Stimulated activated CD8-positive, alpha-beta memory T cell treated with anti-CD3 and anti-CD28 coated beads, Interleukin-2, amount 100 ng/mL, for 1 hour (primary cell): ENCODE data around the gene SLC9A5.

Experiments
- DNase-seq, 2 donors: peaks; one replicate each; pipeline ENCODE4 v3.0.0-alpha.2; 2020; ENCODE audit warnings: low read depth in 2 of 2

The SLC9A5 gene

DNA sequence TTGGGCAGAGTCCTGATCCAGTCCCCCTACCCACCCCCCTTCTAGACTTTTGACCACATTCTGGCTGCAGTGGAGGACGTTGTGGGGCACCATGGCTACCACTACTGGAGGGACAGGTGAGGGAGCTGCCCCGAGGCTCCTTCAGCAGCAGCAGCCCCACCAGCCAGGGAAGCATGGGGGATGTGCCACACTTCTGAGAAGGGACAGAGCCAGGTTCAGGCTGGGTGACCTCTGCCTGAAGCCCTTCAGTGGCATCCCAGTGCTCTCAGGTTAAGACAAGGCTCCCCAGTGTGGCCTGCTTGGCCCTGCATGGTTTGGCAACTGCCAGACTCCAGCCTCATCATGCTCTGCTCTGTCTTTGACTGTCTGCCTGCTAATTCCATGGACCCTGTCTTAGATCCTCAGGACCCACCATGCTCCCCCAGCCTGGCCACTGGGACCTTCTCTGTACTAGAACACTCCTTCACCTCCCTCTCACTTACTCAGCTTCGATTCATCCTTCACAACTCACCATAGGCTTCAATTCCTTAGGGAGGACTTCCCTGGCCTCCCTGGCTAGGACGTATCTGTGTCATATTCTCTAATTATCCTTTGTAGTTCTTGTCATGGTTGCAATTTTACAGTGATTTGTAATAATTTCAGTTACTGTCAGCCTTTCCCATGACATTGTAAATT is 8.8 kb downstream of the SLC9A5 start:
- no peak for DNase-seq

DNA sequence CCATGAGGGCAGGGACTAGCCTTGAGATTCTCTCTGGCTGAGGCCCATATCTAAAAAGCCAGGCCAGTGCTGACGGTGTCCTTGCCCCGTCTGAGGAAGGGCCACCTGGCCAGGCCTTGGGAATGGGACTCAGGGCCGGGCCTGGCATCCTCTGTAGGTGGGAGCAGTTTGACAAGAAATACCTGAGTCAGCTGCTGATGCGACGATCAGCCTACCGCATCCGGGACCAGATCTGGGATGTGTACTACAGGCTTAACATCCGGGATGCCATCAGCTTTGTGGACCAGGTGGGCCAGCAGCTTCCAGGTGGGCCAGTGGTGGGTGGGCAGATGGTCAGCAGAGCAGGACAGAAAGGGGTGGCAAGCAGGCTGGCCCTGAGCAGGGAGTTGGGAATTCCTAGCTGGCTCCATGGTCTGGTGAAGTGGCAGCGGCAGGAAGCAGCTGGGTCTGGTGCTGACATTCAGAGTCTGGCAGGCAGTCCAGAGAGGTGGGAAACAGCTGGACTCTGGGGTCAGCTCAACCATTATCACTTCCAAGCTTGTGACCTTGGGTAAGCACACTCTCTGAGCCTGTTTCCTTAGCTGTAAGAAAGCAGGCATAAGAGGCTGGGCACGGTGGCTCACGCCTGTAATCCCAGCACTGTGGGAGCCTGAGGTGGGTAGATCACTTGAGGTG is 9.5 kb downstream of the SLC9A5 start:
- DNase-seq = no peak

DNA sequence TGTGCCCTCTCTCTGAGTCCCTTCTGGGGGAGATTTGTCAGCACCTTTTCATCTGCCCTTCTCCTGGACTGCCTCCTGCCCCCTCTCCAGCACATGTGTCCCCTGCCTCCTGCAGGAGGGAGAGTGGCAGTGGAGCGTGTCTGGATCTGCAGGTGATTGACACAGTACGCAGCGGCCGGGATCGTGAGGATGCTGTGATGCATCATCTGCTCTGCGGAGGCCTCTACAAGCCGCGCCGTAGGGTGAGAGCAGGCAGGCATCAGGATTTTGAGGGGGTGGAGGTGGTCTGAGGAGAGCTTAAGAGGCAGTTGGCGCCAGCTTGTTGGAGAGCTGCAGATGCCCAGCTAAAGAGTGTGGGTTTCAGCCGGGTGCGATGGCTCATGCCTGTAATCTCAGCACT is 10.9 kb downstream of the SLC9A5 start:
- no peak for DNase-seq

DNA sequence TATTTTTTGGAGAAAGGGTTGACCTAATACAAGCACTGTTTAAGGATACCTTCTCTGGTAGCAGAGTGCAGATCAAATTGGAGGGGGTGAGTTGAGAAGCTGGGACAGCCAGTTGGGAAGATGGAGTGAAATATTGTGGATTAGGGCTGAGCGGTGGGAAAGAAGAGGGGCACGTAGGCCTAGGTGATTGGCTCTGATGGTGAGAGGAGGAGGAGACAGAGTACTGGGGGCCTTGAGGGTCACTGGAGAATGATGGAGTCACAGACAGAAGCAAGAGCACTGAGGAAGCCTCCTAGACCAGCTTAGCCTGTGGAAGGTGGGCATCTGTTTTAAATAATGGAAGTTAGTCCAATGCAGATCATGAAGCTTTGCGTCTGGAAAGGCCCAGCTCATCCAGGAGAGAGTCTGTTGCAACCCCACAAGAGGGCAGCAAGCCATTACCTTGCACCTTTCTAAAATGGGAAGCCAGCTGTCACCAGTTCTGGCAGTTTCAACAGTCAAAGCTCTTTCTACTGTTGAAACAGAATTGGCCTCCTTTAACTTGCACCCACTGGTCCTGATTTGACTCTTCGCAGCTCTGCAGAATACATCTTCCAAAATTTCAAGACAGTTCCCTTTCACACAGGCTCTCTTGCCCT is 11.8 kb downstream of the SLC9A5 start:
- DNase-seq = no peak

DNA sequence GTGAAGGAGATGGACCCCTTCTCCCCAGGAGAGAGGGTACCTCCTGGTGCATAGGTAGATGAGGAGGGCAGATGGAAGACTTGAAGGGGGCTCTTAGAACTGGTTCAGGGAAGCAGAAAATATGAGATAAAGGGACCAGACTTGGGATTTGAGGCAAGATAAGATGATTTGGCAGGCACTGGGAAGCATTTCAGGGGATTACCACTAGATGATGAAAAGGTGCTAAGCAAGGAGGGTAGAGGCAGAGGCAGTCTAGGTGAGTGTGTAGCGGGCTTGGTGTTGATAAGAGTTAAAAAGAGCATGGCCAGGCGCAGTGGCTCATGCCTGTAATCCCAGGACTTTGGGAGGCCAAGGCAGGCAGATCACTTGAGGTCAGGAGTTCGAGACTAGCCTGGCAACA is 14.4 kb downstream of the SLC9A5 start:
- DNase-seq = no peak

DNA sequence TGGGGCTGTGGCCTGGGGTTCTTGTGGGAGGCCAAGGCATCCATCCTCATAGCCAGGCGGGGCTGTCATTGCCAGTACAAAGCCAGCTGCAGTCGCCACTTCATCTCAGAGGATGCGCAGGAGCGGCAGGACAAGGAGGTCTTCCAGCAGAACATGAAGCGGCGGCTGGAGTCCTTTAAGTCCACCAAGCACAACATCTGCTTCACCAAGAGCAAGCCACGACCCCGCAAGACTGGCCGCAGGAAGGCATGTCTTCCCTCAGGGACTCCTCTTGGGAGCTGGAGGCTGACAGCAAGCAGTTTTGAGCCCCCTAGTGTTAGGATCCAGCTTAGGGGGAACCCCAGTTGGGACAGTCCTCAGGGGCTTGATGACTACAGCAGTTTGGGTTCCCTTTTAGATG is 15.5 kb downstream of the SLC9A5 start:
- no peak for DNase-seq

DNA sequence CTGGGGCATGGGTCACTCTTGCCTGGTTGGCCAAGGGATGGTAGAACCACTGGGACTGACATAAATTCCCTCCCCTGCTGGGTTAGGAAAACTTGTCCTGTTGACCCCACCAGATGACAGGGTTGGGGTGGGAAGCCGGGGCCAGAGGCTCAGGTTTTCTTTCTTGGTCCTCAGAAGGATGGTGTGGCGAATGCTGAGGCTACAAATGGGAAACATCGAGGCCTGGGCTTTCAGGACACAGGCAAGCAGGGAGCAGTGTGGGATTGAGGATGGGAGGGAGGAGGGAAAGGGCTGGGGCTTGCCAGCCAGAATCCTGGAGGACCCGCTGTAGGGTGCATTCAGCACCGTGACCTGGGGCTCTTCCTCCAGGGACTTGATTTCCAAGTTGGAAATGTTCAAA is 16.1 kb downstream of the SLC9A5 start:
- DNase-seq = no peak

DNA sequence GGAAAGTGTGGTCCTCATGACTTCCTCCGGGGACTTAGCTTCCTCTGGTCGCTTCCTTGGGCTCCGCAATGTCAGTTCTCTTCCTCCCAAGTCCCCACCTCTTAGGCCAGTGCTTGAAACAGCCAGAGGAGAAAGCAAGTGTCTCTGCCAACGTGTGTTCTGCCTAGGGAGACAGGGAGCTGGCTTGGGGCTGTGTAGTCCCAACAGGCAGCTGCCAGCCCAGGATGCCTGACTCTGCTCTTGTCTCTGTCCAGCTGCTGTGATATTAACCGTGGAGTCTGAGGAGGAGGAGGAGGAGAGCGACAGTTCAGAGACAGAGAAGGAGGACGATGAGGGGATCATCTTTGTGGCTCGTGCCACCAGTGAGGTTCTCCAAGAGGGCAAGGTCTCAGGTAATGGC is 17.1 kb downstream of the SLC9A5 start:
- DNase-seq = no peak

DNA sequence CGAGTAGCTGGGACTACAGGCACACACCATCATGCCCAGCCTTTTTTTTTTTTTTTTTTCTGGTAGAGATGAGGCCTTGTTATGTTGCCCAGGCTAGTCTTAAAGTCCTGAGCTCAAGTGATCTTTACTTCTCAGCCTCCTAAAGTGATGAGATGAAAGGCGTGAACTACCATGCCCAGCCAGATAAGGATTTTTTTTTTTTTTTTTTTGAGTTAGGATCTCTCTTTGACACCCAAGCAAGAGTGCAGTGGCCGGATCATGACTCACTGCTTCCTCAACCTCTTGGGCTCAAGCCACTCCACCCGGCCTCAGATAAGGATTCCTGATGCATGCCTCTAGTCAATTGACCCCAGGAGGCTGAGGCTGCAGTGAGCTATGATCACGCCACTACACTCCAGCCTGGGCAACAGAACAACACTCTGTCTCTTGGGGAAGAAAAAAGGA is 19.4 kb downstream of the SLC9A5 start:
- no peak for DNase-seq

DNA sequence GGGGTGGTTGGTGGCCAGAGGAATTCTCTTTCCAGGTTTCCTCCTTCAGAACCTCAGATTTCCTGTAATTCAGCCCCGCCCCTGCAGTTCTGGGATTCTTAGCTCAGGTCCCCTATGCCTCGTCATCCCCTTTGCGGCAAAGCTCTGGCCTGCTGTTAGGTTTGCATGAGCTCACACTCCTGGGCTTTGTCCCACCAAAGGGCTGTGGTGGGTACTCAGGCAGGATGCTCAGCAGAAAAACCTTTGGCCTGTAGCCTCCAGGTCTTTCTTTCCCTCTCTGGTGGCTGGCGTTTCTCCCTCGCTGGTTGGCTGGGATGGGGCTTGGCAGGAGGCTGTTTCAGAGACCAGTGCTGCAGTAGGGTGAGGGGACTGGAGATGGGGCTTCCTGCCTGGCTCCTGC is 21.0 kb downstream of the SLC9A5 start:
- no peak for DNase-seq

DNA sequence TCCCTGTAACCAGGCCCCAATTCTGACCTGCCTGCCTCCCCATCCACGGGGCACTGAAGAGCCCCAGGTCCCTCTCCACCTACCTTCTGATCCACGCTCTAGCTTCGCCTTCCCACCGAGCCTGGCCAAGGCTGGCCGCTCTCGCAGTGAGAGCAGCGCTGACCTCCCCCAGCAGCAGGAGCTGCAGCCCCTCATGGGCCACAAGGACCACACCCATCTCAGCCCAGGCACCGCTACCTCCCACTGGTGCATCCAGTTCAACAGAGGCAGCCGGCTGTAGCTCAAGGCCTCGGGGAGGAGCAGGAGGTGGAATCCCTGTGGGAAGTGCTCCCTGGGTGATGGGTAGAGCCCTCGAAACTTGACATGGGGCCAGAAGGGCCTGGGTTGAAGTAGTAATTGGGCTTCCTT is 22.2 kb downstream of the SLC9A5 start:
- no peak for DNase-seq

DNA sequence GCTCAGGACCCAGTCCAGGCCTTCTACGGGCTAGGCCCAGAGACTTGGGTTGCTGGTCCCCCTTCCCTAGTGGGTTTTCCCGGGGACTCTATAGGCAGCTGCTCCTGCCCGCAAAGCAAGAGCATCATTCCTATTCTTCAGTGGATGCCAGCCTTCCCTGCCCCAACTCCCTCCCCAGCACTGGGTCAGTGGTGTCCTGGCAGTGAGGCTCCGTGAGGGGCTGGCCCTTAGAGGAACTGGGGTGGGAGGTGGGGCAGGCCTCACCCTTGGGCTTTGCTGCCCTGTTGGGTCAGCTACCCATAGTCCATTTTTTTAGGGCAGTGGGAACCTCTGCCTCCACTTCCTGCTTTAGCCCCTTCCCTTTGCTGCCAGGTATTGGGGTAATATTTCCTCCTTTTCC is 22.7 kb downstream of the SLC9A5 start:
- DNase-seq = no peak

DNA sequence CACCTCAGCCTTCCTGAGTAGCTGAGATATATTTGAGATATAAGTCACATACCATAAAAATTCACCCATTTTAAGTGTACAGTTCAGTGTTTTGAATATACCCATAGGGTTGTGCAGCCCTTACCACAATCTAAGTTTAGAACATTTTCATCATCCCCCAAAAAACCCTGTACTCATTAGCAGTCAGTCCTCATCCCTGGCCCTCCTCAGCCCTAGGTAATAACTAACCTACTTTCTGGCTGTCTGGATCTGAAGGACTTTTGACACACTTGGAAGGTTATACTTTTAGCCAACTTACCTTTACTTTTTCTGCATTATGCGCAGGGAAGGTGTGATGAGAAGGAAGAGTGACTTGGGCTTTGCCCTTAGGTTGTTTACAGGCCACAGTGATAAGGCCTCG is 26.5 kb downstream of the SLC9A5 start:
- DNase-seq = no peak

DNA sequence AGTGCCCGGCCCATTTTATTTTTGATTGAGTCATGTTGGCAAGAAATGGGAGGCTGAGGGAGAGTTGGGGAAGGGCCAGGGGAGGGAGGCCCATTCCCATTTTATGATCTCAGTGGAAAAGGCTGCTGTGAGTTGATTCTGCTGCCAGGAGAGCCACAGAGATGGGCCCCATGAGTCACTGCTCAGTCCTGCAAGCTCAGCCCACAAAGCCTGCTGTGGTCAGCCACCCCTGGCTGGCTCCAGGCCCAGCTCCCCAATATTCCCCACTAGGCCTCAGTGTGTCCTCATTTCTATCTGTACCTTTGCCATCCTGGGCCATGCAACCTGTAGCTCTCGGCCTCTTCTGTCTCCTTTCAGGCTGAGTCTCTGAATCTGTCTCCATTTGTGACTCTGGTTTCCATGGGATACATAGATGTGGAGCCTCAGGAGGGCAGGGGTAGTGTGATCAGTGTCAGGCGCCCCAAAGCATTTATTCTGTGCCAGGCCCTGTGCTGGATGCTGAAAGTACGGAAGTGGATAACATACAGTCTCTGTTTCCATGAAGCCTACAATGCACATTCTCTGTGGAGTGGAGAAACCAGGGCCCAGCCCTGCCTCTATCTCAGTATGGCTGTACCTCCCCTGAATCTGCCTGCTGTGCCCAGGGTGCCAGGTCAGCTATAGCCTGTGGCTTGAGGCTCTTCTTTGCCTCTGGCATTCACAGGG is 28.7 kb downstream of the SLC9A5 start:
- no peak for DNase-seq

DNA sequence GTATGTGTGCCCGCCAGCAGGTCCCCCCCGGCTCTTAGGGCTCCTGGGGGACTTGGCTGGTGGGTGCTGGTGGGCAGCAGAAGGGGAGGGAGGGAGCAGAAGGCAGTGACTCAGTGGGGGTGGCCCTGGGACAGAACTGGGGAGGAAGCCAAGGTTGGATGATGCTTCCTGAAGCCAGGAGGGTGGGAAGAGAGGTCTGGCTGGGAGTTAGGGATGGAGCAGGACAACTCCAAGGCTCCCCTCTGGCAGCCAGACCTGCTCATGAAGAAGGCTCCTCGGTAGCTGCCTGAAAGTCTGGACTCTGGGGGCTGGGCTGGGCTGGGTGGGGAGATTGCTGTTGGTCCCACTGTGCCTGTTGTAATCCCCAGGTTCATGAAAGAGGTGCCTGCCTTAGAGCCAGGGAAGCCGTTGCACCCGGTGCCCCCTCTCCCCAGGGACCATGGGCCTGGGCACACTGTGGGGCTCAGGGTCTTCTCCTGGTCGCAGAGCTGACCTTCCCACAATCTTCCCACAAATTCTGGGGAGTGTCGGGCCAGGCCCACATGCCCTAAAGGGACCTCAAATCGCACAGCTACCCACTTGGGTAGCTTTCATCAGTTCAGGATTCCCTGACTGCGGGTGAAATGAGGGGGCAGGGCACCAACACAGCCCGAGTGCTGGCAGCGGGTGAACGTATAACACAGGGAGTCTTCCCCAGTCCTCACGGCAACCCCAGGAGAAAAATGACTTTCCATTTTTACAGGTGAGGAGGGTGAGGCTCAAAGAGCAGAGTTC is 29.4 kb downstream of the SLC9A5 start:
- no peak for DNase-seq

DNA sequence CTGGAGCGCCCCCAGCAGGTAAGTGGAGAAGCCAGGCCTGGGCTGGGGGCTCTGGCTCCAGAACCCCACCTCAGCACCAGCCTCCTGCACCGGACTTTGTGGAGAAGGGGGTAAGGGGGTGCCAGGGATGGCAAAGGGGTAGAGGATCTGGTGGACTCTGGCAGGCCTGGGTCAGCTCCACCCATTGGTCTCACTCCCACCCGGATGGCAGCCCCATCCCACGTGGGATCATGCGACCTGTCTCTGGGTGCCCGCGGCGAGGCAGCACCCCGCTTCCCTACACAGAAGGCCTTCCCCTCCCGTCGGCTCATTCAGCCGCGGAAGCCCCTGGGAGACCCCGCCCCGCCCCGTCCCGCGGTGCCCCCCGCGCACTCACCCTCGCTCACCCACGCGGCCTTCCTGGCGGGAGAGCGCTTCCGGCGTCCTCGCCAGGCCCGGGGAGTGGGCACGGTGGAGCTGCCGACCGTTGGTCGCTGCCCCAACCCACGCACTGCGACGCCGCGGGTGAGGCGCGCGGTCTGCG is 30.1 kb downstream of the SLC9A5 start:
- DNase-seq = peak; percentile 2 to 14

DNA sequence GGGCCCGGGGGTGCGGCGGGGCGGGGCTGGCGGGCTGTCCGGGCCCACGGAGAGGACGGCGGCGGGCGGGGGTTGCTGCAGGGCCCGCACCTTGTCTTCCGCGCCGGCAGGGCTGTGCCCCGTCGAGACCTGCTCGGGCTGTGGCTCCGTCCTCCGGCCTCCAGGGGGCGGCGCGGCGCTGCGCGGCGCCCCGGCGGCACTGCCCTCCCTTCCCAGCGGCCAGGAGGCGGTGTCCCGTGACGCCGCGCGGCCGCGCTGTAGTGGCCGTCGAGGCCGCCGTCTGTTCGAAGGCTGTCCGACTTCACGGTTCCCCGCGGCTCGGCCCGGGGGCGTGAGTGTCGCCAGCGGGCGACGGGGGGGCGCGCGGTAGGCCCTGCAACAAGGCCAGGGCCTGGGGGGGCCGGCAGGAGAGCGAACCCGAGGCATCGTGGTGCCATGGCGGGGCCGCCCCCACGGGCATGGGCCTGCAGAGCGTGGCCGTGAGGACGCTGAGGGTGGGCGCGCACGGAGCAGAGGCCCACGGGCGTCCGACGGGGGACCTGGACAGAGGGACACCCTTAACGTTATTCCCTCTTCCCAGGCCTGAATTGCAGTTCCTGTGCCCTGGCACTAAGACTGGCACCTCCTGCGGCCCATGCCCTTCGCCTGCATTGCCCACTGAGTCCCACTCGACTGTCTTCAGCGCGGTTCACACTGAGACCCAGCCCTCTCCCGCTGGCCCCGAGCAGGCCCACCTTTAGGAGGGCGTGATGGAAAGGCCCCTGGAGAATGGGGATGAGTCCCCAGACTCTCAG is 30.7 kb downstream of the SLC9A5 start, which contains the start of gene PLEKHG4:
Gene PLEKHG4 (plus strand): TSS at position 237 of the 794 bp plus-strand sequence. CDS start 513 bp downstream, at position 750.
- peak; percentile 63 to 70 for DNase-seq

DNA sequence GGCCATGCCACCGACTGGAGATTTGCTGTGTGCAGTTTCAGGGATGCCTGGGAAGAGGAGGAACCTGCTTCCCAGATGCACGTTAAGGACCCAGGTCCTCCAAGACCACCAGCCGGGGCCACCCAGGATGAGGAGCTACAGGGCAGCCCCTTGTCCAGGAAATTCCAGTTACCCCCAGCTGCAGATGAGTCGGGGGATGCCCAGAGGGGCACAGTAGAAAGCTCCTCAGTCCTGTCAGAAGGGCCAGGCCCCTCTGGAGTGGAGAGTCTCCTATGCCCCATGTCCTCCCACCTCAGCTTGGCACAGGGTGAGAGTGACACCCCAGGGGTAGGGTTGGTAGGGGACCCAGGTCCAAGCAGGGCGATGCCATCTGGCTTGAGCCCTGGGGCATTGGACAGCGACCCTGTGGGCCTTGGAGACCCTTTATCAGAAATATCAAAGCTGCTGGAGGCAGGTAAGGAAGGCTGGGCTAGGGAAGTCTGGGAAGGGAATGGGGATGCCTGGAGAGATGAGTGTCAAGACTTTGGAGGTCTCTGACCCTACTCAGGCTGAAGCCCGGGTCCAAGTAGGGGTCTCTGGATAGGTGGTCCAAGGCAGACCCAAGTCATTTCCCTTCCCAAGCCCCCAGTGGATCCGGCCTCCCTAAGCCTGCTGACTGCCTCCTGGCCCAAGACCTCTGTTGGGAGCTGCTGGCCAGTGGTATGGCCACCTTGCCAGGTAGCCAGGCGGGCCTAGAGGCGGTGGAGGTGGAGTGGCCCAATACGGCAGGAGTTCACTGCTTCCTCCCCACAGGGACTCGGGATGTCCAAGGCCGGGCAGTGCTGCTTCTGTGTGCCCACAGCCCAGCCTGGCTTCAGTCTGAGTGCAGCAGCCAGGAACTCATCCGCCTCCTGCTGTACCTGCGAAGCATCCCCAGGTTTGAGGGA is 31.6 kb downstream of the SLC9A5 start:
- DNase-seq = no peak
